Measurements from ENCODE around the gene PSMB1. TPM values are rescaled to one million over a fixed set of nuclear protein-coding genes. Genes with fewer than 3 reads are reported as not detected.

The PSMB1 gene
- total and polyA plus RNA-seq, 9 of the 15 experiments (the other 6 are each of a cell fraction or from before 2014, with no cell fraction given) = 447 to 2,953 (median 884) TPM

DNA sequence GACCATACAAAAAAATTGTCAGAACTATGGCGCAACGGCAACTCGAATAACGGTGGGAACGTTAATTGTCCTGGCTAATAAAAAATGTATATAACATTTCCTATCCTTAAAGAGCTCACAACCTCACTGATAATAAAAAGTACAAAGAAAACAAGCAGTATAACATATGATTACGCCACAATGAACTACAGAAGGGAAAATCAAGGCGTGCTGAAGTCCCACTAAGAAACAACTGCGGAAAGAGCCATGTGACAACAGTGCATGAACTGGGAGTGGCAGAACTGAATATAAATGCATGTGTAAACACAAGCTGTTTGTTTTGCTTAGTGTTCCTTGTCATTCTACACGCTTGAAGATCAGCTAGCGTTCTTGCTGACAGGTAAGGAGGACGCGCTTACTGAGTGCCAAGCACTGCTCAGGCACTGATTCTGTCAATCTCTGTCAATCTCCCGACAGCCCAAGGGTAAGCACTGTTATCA, 466 bp upstream of the PSMB1 start:
- Histone ChIP-seq H3K9me1 (ENCODE audit: control insufficient read depth, insufficient read depth, low read length) (no peaks in the 10 kb centered on the region), H3K79me2 (ENCODE audit: control insufficient read depth, insufficient read depth, low read length) (peaks cover 94% of the 10 kb centered on the region), H4K20me1 (replicated peaks; ENCODE audit: control insufficient read depth, insufficient read depth, low read length) (peaks cover 40% of the 10 kb centered on the region), H3K36me3 (ENCODE audit: control insufficient read depth, insufficient read depth, low read length) (peaks cover 52% of the 10 kb centered on the region), H3K4me2 (ENCODE audit: insufficient read depth, low read length) (peak overlapping the region; percentile 100), H3K27ac (ENCODE audit: extremely low read depth, low read depth, low read length) (peak overlapping the region; percentile 90), H3K9me3 (replicated peaks; ENCODE audit: control insufficient read depth, insufficient read depth, low read depth, low read length) (no peaks in the 10 kb centered on the region), H3K27me3 (ENCODE audit: control insufficient read depth in 2 of 2, insufficient read depth in 2 of 2, low read length in 2 of 2) (no peaks in the 10 kb centered on the region), H2AFZ (ENCODE audit: low read depth, low read length) (peak overlapping the region; percentile 97), H3K4me3 (peak overlapping the region; percentile 69), H3K4me1 (replicated peaks in 1 of 2; ENCODE audit: control insufficient read depth in 2 of 2, insufficient read depth in 2 of 2, low read length in 2 of 2) (peaks cover 3 to 24% of the 10 kb centered on the region in 2 experiments; a peak in 4 of 5 replicates), H3K9ac (ENCODE audit: insufficient read depth in 1 of 2, low read depth in 2 of 2, low read length in 2 of 2) (peak overlapping the region; percentile 23 to 94; a peak in 3 of 4 replicates)
- peak; percentile 6 for FAIRE-seq
- BruUV-seq (replicated peaks) = no TSS peak
- ATAC-seq = peak; percentile 54
- 0% methylated on average over 13 of the region's 13 CpGs for WGBS (ENCODE audit: insufficient coverage, low coverage, missing lambda C conversion rate)
- in situ Hi-C loops (cut with MboI) (no loop called here), intact Hi-C loops (cut with micrococcal nuclease) (loop anchor here (1.0 to 2.0 kb wide), 2 partner anchors 31 to 802 kb away; partner anchors contain the start of genes DYNLT2, ERMARD and PDCD2)
- CTCF ChIA-PET (ENCODE audit: low intra/inter-chr PET ratio) = no interaction called here
- no peak for DNase-seq (ENCODE audit: extremely low read depth in 1 of 4, low spot score in 3 of 4)
- POLR2A ChIA-PET = interaction anchor here (0.7 to 2.7 kb wide), 11 partner anchors 9 to 30 kb away, joined by 3 to 19 read pairs (median 5); partner anchors contain the start of gene PDCD2
- TF ChIP-seq PYGO2 (tag; IDR thresholded peaks at IDR 0.05) (0 out of 2 replicates have a peak, but pooled peaks have one; percentile 21), GTF2E2 (tag; IDR thresholded peaks at IDR 0.05) (no peak), ESRRA (IDR thresholded peaks at IDR 0.05; ENCODE audit: borderline replicate concordance, low read depth) (no peak), SMARCE1 (IDR thresholded peaks at IDR 0.05) (no peak), EWSR1 (IDR thresholded peaks at IDR 0.05; ENCODE audit: borderline replicate concordance, low read depth, partially characterized antibody) (no peak), FOS (IDR thresholded peaks at IDR 0.05; ENCODE audit: extremely low read depth, insufficient read length) (no peak), RCOR1 (IDR thresholded peaks at IDR 0.05; ENCODE audit: borderline replicate concordance in 1 of 2, low read depth in 2 of 2, low read length in 2 of 2) (peak; percentile 90 to 94), SIN3B (IDR thresholded peaks at IDR 0.05; ENCODE audit: low read depth) (no peak)
- TF ChIP-seq, protein P1, sequence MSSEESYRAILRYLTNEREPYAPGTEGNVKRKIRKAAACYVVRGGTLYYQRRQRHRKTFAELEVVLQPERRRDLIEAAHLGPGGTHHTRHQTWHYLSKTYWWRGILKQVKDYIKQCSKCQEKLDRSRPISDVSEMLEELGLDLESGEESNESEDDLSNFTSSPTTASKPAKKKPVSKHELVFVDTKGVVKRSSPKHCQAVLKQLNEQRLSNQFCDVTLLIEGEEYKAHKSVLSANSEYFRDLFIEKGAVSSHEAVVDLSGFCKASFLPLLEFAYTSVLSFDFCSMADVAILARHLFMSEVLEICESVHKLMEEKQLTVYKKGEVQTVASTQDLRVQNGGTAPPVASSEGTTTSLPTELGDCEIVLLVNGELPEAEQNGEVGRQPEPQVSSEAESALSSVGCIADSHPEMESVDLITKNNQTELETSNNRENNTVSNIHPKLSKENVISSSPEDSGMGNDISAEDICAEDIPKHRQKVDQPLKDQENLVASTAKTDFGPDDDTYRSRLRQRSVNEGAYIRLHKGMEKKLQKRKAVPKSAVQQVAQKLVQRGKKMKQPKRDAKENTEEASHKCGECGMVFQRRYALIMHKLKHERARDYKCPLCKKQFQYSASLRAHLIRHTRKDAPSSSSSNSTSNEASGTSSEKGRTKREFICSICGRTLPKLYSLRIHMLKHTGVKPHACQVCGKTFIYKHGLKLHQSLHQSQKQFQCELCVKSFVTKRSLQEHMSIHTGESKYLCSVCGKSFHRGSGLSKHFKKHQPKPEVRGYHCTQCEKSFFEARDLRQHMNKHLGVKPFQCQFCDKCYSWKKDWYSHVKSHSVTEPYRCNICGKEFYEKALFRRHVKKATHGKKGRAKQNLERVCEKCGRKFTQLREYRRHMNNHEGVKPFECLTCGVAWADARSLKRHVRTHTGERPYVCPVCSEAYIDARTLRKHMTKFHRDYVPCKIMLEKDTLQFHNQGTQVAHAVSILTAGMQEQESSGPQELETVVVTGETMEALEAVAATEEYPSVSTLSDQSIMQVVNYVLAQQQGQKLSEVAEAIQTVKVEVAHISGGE (CRISPR knock-in tag; IDR thresholded peaks at IDR 0.05) = no peak
- TF ChIP-seq, protein P2, sequence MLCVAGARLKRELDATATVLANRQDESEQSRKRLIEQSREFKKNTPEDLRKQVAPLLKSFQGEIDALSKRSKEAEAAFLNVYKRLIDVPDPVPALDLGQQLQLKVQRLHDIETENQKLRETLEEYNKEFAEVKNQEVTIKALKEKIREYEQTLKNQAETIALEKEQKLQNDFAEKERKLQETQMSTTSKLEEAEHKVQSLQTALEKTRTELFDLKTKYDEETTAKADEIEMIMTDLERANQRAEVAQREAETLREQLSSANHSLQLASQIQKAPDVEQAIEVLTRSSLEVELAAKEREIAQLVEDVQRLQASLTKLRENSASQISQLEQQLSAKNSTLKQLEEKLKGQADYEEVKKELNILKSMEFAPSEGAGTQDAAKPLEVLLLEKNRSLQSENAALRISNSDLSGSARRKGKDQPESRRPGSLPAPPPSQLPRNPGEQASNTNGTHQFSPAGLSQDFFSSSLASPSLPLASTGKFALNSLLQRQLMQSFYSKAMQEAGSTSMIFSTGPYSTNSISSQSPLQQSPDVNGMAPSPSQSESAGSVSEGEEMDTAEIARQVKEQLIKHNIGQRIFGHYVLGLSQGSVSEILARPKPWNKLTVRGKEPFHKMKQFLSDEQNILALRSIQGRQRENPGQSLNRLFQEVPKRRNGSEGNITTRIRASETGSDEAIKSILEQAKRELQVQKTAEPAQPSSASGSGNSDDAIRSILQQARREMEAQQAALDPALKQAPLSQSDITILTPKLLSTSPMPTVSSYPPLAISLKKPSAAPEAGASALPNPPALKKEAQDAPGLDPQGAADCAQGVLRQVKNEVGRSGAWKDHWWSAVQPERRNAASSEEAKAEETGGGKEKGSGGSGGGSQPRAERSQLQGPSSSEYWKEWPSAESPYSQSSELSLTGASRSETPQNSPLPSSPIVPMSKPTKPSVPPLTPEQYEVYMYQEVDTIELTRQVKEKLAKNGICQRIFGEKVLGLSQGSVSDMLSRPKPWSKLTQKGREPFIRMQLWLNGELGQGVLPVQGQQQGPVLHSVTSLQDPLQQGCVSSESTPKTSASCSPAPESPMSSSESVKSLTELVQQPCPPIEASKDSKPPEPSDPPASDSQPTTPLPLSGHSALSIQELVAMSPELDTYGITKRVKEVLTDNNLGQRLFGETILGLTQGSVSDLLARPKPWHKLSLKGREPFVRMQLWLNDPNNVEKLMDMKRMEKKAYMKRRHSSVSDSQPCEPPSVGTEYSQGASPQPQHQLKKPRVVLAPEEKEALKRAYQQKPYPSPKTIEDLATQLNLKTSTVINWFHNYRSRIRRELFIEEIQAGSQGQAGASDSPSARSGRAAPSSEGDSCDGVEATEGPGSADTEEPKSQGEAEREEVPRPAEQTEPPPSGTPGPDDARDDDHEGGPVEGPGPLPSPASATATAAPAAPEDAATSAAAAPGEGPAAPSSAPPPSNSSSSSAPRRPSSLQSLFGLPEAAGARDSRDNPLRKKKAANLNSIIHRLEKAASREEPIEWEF (CRISPR knock-in tag; IDR thresholded peaks at IDR 0.05) = no peak
- TF ChIP-seq, protein P3, sequence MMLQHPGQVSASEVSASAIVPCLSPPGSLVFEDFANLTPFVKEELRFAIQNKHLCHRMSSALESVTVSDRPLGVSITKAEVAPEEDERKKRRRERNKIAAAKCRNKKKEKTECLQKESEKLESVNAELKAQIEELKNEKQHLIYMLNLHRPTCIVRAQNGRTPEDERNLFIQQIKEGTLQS (IDR thresholded peaks at IDR 0.05) = no peak
- TF ChIP-seq, protein P3 (CRISPR knock-in tag; conservative IDR thresholded peaks at IDR 0.05) = no peak

All from K562 (cell line).